ENCODE measurements around the gene TMEM270.
A peak's percentile ranks its signal among the peaks of the same experiment; 100 is the strongest.
"Not testable (repeated sequence)": the region's sequence is repeated elsewhere in the genome, so short reads cannot be mapped to it uniquely, and the experiment has no call there.

TMEM270 gene

GRCh38 chr7:73860859-73861258 lies at the start of gene TMEM270:
TMEM270 (plus strand) TSS chr7:73861159; CDS start chr7:73861195, 36 bp downstream.
- DNase-seq = no peak

GRCh38 chr7:73811760-73812168 lies 49.2 kb upstream of the TMEM270 start:
- peak; percentile 79 for DNase-seq

- DNase-seq = no peak
These were observed 48.0 kb upstream of the TMEM270 start for GRCh38 chr7:73812996-73813395.

GRCh38 chr7:73815436-73815835 lies 45.5 kb upstream of the TMEM270 start:
- no peak for DNase-seq

GRCh38 chr7:73817121-73817520 lies 43.8 kb upstream of the TMEM270 start:
- DNase-seq = no peak

GRCh38 chr7:73820013-73820412 lies 40.9 kb upstream of the TMEM270 start:
- no peak for DNase-seq

- DNase-seq = not testable (repeated sequence)
These were observed 39.2 kb upstream of the TMEM270 start for GRCh38 chr7:73821597-73822285.

GRCh38 chr7:73822319-73823173 lies 38.4 kb upstream of the TMEM270 start:
- peak; percentile 33 for DNase-seq

- DNase-seq = no peak
These were observed 37.7 kb upstream of the TMEM270 start for GRCh38 chr7:73823257-73823656.

- no peak for DNase-seq
These were observed 36.9 kb upstream of the TMEM270 start for GRCh38 chr7:73823873-73824592.

- DNase-seq = no peak
These were observed 36.0 kb upstream of the TMEM270 start for GRCh38 chr7:73824986-73825385.

- peak; percentile 99 for DNase-seq
These were observed 33.3 kb upstream of the TMEM270 start for GRCh38 chr7:73827567-73828106.

GRCh38 chr7:73828107-73828803 lies 32.7 kb upstream of the TMEM270 start:
- peak; percentile 99 for DNase-seq

- no peak for DNase-seq
These were observed 32.0 kb upstream of the TMEM270 start for GRCh38 chr7:73828972-73829371.

GRCh38 chr7:73829505-73829904 lies 31.5 kb upstream of the TMEM270 start:
- no peak for DNase-seq

- peak; percentile 16 for DNase-seq
These were observed 30.9 kb upstream of the TMEM270 start for GRCh38 chr7:73829921-73830680.

GRCh38 chr7:73830681-73831583 lies 30.0 kb upstream of the TMEM270 start, which contains the start of gene CLDN4:
CLDN4 (plus strand) TSS chr7:73830996; CDS start chr7:73831202, 206 bp downstream.
- peak; percentile 90 for DNase-seq

GRCh38 chr7:73831584-73831833 lies 29.4 kb upstream of the TMEM270 start:
- DNase-seq = no peak

GRCh38 chr7:73831834-73832651 lies 28.9 kb upstream of the TMEM270 start:
- peak; percentile 94 for DNase-seq

- DNase-seq = no peak
These were observed 28.2 kb upstream of the TMEM270 start for GRCh38 chr7:73832806-73833205.

Measured in NCI-H2029 (cell line).